Osteoblast (primary cell): ENCODE measurements around the gene JPT1. TPM values are rescaled to one million over a fixed set of nuclear protein-coding genes. Genes with fewer than 3 reads are reported as not detected.
"Not testable (repeated sequence)": the region's sequence is repeated elsewhere in the genome, so short reads cannot be mapped to it uniquely, and the experiment has no call there.

ENCODE experiments used
- DNase-seq: peaks from one replicate; pipeline ENCODE4 v3.0.0; 2011; ENCODE audit warnings: low spot score, mixed read lengths; ENCODE audit not compliant: insufficient read length; ENCODE audit errors: missing footprints
- H2AFZ ChIP-seq: 2 replicates; pipeline ENCODE4 v1.6.0; 2011; ENCODE audit warnings: mild to moderate bottlenecking, low read length
- H3K27ac ChIP-seq: 2 replicates; pipeline ENCODE4 v1.5.1; 2011; ENCODE audit warnings: mild to moderate bottlenecking, low read depth, low read length, moderate library complexity
- H3K27me3 ChIP-seq: 2 replicates; pipeline ENCODE4 v1.6.0; 2012; ENCODE audit warnings: mild to moderate bottlenecking, control low read depth, inconsistent platforms, low read length, moderate library complexity; ENCODE audit not compliant: insufficient read depth
- H3K36me3 ChIP-seq: 2 replicates; pipeline ENCODE4 v1.5.1; 2011; ENCODE audit warnings: mild to moderate bottlenecking, low read length, control low read depth, moderate library complexity; ENCODE audit not compliant: insufficient read depth
- H3K4me1 ChIP-seq: 2 replicates; pipeline ENCODE4 v1.5.1; 2011; ENCODE audit warnings: mild to moderate bottlenecking, low read length, control low read depth, moderate library complexity; ENCODE audit not compliant: insufficient read depth
- H3K4me2 ChIP-seq: 2 replicates; pipeline ENCODE4 v1.6.0; 2011; ENCODE audit warnings: mild to moderate bottlenecking, low read length; ENCODE audit not compliant: insufficient read depth
- H3K4me3 ChIP-seq: fragments of 200-600 bp; sonication (generic); 3 replicates; pipeline ENCODE4 v1.5.1; 2012; ENCODE audit warnings: mild to moderate bottlenecking, low read length, inconsistent platforms; ENCODE audit not compliant: insufficient read depth
- H3K79me2 ChIP-seq: 2 replicates; pipeline ENCODE4 v1.6.0; 2012; ENCODE audit warnings: mild to moderate bottlenecking, low read length, control low read depth, inconsistent platforms; ENCODE audit not compliant: insufficient read depth
- H3K9me3 ChIP-seq: 2 replicates; pipeline ENCODE4 v1.5.1; 2011; ENCODE audit warnings: low read depth, low read length, control low read depth
- H4K20me1 ChIP-seq: 2 replicates; pipeline ENCODE4 v1.6.0; 2012; ENCODE audit warnings: mild to moderate bottlenecking, low read length, control low read depth; ENCODE audit not compliant: insufficient read depth
- CTCF ChIP-seq: IDR thresholded peaks from 2 replicates; pipeline ENCODE4 v1.5.1; 2011; ENCODE audit warnings: mild to moderate bottlenecking, low read depth, low read length, moderate library complexity; ENCODE audit errors: extremely low read depth
- total RNA-seq: library from RNA; depleted of rRNA; stranded (reverse); fragments of >200 nt; gene quantifications from 2 replicates; pipeline ENCODE4 v1.2.3, GENCODE V29; 2012

Gene JPT1
- total RNA-seq, 1 donor: 60.8 TPM

- H3K27me3 ChIP-seq: no peaks in the 10 kb centered on the region
- H3K4me1 ChIP-seq: no peaks in the 10 kb centered on the region
- no peak overlapping the region for H3K4me2 ChIP-seq
- no peak for TF ChIP-seq CTCF
- DNase-seq: no peak
- H3K79me2 ChIP-seq: peaks cover 90% of the 10 kb centered on the region
- no peak overlapping the region for H3K27ac ChIP-seq
- peaks cover 37% of the 10 kb centered on the region for H4K20me1 ChIP-seq
- H3K4me3 ChIP-seq: no peak overlapping the region
- peaks cover 70% of the 10 kb centered on the region for H3K36me3 ChIP-seq
- H3K9me3 ChIP-seq: no peaks in the 10 kb centered on the region
- no peak overlapping the region for H2AFZ ChIP-seq
These were observed 20.7 kb upstream of the JPT1 start for GRCh38 chr17:75174996-75175395.

- Histone ChIP-seq H3K9me3 (no peaks in the 10 kb centered on the region), H3K36me3 (peaks cover 66% of the 10 kb centered on the region), H3K79me2 (peaks cover 82% of the 10 kb centered on the region)
These were observed 19.2 kb upstream of the JPT1 start for GRCh38 chr17:75173526-75173925.

GRCh38 chr17:75168998-75169397 is 14.7 kb upstream of the JPT1 start:
- no peak overlapping the region for H3K4me2 ChIP-seq
- no peaks in the 10 kb centered on the region for H3K27me3 ChIP-seq
- no peaks in the 10 kb centered on the region for H3K4me1 ChIP-seq
- TF ChIP-seq CTCF: no peak
- DNase-seq: no peak
- peaks cover 41% of the 10 kb centered on the region for H3K79me2 ChIP-seq
- peaks cover 6% of the 10 kb centered on the region for H4K20me1 ChIP-seq
- H3K36me3 ChIP-seq: peaks cover 52% of the 10 kb centered on the region
- H3K4me3 ChIP-seq: no peak overlapping the region
- H3K9me3 ChIP-seq: no peaks in the 10 kb centered on the region
- no peak overlapping the region for H3K27ac ChIP-seq
- H2AFZ ChIP-seq: no peak overlapping the region

More at GRCh38 chr17:75173526-75173925, 19.2 kb upstream of the JPT1 start:
- no peak overlapping the region for H2AFZ ChIP-seq
- no peaks in the 10 kb centered on the region for H3K4me1 ChIP-seq
- H3K4me3 ChIP-seq: no peak overlapping the region
- no peak for TF ChIP-seq CTCF
- H4K20me1 ChIP-seq: peaks cover 23% of the 10 kb centered on the region
- no peaks in the 10 kb centered on the region for H3K27me3 ChIP-seq
- DNase-seq: no peak
- no peak overlapping the region for H3K27ac ChIP-seq
- no peak overlapping the region for H3K4me2 ChIP-seq

DNA sequence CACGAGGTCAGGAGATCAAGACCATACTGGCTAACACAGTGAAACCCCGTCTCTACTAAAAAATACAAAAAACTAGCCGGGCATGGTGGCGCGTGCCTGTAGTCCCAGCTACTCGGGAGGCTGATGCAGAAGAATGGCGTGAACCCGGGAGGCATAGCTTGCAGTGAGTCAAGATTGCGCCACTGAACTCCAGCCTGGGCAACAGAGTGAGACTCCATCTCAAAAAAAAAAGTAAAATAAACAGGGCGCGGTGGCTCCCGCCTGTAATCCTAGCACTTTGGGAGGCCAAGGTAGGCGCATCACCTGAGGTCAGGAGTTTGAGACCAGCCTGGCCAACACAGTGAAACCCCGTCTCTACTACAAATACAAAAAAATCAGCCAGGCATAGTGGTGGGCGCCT is 10.3 kb upstream of the JPT1 start:
- H4K20me1 ChIP-seq, H2AFZ ChIP-seq, H3K9me3 ChIP-seq, H3K79me2 ChIP-seq, H3K27ac ChIP-seq, H3K4me1 ChIP-seq, H3K27me3 ChIP-seq, H3K4me2 ChIP-seq, H3K4me3 ChIP-seq, DNase-seq: not testable (repeated sequence)
- H3K36me3 ChIP-seq: peaks cover 32% of the 10 kb centered on the region
